OCI-LY7 (cell line): Measurements from ENCODE around the gene KCNMA1. TPM values are rescaled to one million over a fixed set of nuclear protein-coding genes. Genes with fewer than 3 reads are reported as not detected.

Experiments
- BruUV-seq: library from RNA; stranded (reverse); fragments of 400-500 nt; replicated peaks from 2 replicates; lab custom pipeline; 2021; lab: Mats Ljungman, UMichigan
- CTCF ChIA-PET: fragments of 300-600 bp; sonication (Branson Sonifier 250); formaldehyde crosslinking; loops from one replicate; lab custom pipeline; 2022; ENCODE audit warnings: antibody characterized with exemption; ENCODE audit not compliant: unreplicated experiment; lab: Charles Lee
- POLR2A ChIA-PET: fragments of 300-600 bp; sonication (Branson Sonifier 250); formaldehyde crosslinking; loops from one replicate; lab custom pipeline; 2022; ENCODE audit warnings: antibody characterized with exemption; lab: Charles Lee
- DNase-seq: peaks from one replicate; pipeline ENCODE4 v3.0.0-alpha.2; 2015; ENCODE audit warnings: low spot score
- H2AFZ ChIP-seq: fragments of 200-600 bp; sonication (generic), shearing (Covaris generic); 2 replicates; pipeline ENCODE4 v1.6.1; 2014; ENCODE audit warnings: mild to moderate bottlenecking, antibody characterized with exemption, low read length, moderate library complexity
- H3K27ac ChIP-seq: fragments of 200-600 bp; sonication (generic); 2 replicates; pipeline ENCODE4 v1.5.1; 2014; ENCODE audit warnings: mixed run types, low read depth, mild to moderate bottlenecking, moderate library complexity, low read length, inconsistent platforms; ENCODE audit not compliant: poor library complexity, severe bottlenecking
- H3K36me3 ChIP-seq: fragments of 200-600 bp; sonication (generic); 2 replicates; pipeline ENCODE4 v1.6.1; 2014; ENCODE audit warnings: mild to moderate bottlenecking, antibody characterized with exemption, low read length, moderate library complexity, mixed read lengths; ENCODE audit not compliant: insufficient read depth
- H3K4me1 ChIP-seq: fragments of 200-600 bp; sonication (generic); 2 replicates; pipeline ENCODE4 v1.5.1; 2014; ENCODE audit warnings: mild to moderate bottlenecking, low read length; ENCODE audit not compliant: insufficient read depth, poor library complexity, severe bottlenecking
- H3K4me2 ChIP-seq: fragments of 200-600 bp; sonication (generic); 2 replicates; pipeline ENCODE4 v1.6.1; 2014; ENCODE audit warnings: mild to moderate bottlenecking, low read length
- H3K4me3 ChIP-seq: fragments of 200-600 bp; sonication (generic); 2 replicates; pipeline ENCODE4 v1.5.1; 2014; ENCODE audit warnings: mild to moderate bottlenecking, low read depth, low read length; ENCODE audit not compliant: poor library complexity, severe bottlenecking
- H3K79me2 ChIP-seq: fragments of 200-600 bp; sonication (generic); 2 replicates; pipeline ENCODE4 v1.6.1; 2016; ENCODE audit warnings: low read depth, mild to moderate bottlenecking, low read length, moderate library complexity, mixed read lengths; ENCODE audit not compliant: insufficient read depth
- H3K9me2 ChIP-seq: fragments of 200-600 bp; sonication (generic); 2 replicates; pipeline ENCODE4 v1.6.1; 2016; ENCODE audit warnings: mild to moderate bottlenecking, low read length, mixed read lengths; ENCODE audit not compliant: insufficient read depth
- H3K9me3 ChIP-seq: fragments of 200-600 bp; sonication (generic); 2 replicates; pipeline ENCODE4 v1.6.1; 2014; ENCODE audit warnings: mild to moderate bottlenecking, mixed run types, low read length, mixed read lengths
- H4K20me1 ChIP-seq: fragments of 200-600 bp; sonication (generic); 2 replicates; pipeline ENCODE4 v1.6.1; 2014; ENCODE audit warnings: mild to moderate bottlenecking, antibody characterized with exemption, low read length, moderate library complexity, mixed read lengths; ENCODE audit not compliant: insufficient read depth
- EZH2phosphoT487 ChIP-seq: fragments of 200-600 bp; sonication (generic); IDR thresholded peaks from 2 replicates; pipeline ENCODE4 v1.6.1; 2018; ENCODE audit warnings: low read depth, borderline replicate concordance, mild to moderate bottlenecking, mixed run types, antibody characterized with exemption, low read length, moderate library complexity, mixed read lengths
- intact Hi-C: fragments of 100-400 bp; cut with micrococcal nuclease; formaldehyde crosslinking; loops from one replicate; pipeline ENCODE4 v1.10.0; 2022; ENCODE audit not compliant: unreplicated experiment
- total RNA-seq, 2 experiments: library from RNA; depleted of rRNA in 1 of 2; stranded (reverse); fragments of >200 nt in 1 of 2; shearing (Covaris generic) in 1 of 2; gene quantifications; 2 replicates each; pipeline ENCODE4 v1.2.3, GENCODE V29; 2014 to 2022
- TF ChIP-seq, protein P1 (sequence below): fragments of 200-600 bp; sonication (generic); conservative IDR thresholded peaks from 2 replicates; pipeline ENCODE4 v1.5.1; 2014; ENCODE audit warnings: mild to moderate bottlenecking, antibody characterized with exemption, low read length, moderate library complexity, mixed read lengths

Gene KCNMA1
- total RNA-seq, 2 experiments from 2014 or later = not detected

DNA sequence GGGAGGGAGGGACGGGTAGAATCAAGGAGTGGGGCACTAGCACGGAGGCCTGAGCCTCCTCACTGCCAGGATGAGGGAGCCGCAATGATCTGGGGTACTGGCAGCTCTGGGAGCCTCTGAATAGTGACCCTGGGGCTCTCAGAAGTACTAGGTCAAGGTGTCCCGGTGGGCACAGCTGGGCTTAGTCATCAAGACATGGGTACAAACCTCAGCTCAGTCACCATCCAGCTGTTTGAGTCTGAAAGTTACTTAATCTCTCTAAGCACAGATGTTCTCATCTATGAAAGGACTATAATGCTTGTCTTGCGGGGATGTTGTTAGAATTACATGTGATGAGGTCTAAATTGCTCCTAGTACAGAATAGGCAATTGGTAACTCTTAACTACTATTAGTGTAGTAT is 276.8 kb downstream of the KCNMA1 start:
- Histone ChIP-seq H3K4me3 (no peak overlapping the region), H3K9me3 (no peaks in the 10 kb centered on the region), H3K4me2 (no peak overlapping the region), H4K20me1 (no peaks in the 10 kb centered on the region), H3K4me1 (no peaks in the 10 kb centered on the region), H3K36me3 (no peaks in the 10 kb centered on the region), H3K79me2 (no peaks in the 10 kb centered on the region), H3K27ac (no peak overlapping the region), H2AFZ (no peak overlapping the region), H3K9me2 (no peaks in the 10 kb centered on the region)
- no TSS peak for BruUV-seq
- ChIA-PET POLR2A (no interaction called here), CTCF (no interaction called here)
- intact Hi-C loops = no loop called here
- TF ChIP-seq, protein P1, sequence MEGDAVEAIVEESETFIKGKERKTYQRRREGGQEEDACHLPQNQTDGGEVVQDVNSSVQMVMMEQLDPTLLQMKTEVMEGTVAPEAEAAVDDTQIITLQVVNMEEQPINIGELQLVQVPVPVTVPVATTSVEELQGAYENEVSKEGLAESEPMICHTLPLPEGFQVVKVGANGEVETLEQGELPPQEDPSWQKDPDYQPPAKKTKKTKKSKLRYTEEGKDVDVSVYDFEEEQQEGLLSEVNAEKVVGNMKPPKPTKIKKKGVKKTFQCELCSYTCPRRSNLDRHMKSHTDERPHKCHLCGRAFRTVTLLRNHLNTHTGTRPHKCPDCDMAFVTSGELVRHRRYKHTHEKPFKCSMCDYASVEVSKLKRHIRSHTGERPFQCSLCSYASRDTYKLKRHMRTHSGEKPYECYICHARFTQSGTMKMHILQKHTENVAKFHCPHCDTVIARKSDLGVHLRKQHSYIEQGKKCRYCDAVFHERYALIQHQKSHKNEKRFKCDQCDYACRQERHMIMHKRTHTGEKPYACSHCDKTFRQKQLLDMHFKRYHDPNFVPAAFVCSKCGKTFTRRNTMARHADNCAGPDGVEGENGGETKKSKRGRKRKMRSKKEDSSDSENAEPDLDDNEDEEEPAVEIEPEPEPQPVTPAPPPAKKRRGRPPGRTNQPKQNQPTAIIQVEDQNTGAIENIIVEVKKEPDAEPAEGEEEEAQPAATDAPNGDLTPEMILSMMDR = no peak
- TF ChIP-seq EZH2phosphoT487 = no peak
- DNase-seq = no peak

DNA sequence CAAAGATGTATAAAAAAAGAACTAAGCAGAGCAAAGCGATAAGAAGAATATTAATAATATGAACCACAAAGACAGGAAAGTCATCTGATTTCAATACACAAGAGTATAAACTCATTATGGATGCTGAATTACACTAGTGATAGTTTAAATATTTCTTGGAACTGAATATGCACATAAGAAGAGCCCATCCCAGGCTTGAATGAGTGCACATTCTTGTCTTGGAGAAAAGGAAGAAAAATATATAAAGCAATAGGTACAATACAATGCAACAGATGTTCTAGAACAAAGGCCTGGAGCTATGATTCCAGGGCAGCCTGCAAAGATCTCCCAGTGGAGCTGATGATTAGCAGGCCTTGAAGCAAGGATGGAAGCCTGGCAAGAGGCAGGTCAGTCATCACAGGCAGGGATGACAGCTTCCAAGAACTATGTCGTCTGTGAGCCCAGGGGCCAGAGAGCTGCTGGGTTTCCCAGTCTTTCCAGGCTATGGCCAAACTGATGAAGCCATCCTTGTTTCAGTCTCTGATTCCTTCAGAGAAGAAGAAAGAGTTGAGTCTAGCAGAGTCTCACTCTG is 277.6 kb downstream of the KCNMA1 start:
- Histone ChIP-seq H3K27ac (no peak overlapping the region), H3K36me3 (no peaks in the 10 kb centered on the region), H3K9me3 (no peaks in the 10 kb centered on the region), H3K4me1 (no peaks in the 10 kb centered on the region), H4K20me1 (no peaks in the 10 kb centered on the region), H2AFZ (no peak overlapping the region), H3K9me2 (no peaks in the 10 kb centered on the region), H3K4me2 (no peak overlapping the region), H3K79me2 (no peaks in the 10 kb centered on the region), H3K4me3 (no peak overlapping the region)
- intact Hi-C loops = no loop called here
- no TSS peak for BruUV-seq
- TF ChIP-seq EZH2phosphoT487 = no peak
- TF ChIP-seq, protein P1 = no peak
- POLR2A ChIA-PET = no interaction called here
- no peak for DNase-seq
- CTCF ChIA-PET = no interaction called here

DNA sequence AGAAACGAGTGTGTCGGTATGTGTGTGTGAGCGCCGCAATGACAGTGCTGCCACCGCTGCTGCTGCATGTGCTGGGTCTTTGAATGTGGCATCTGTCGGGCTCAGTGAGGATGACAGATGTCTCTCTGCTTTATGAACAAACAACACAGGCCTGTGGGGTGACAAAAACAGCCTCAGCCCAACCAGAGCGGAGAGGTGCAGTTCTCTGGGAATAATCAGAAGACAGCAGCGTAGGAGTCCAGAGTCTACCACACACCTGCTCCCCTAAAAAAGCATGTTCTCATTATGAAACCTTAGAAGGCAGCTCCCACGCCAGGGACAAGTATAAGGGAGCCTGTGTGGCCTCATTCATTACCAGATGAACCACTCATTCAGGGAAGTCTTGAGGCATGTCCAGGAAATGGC is 278.3 kb downstream of the KCNMA1 start:
- Histone ChIP-seq H3K27ac (no peak overlapping the region), H3K79me2 (no peaks in the 10 kb centered on the region), H3K4me1 (no peaks in the 10 kb centered on the region), H2AFZ (no peak overlapping the region), H3K9me2 (no peaks in the 10 kb centered on the region), H3K4me2 (no peak overlapping the region), H3K36me3 (no peaks in the 10 kb centered on the region), H3K9me3 (no peaks in the 10 kb centered on the region), H4K20me1 (no peaks in the 10 kb centered on the region), H3K4me3 (no peak overlapping the region)
- no TSS peak for BruUV-seq
- ChIA-PET POLR2A (no interaction called here), CTCF (no interaction called here)
- TF ChIP-seq, protein P1 = no peak
- TF ChIP-seq EZH2phosphoT487 = no peak
- intact Hi-C loops = no loop called here
- DNase-seq = no peak
